Activated CD8-positive, alpha-beta memory T cell treated with anti-CD3 and anti-CD28 coated beads for 24 hours (primary cell): Measurements from ENCODE around the gene PTPN2.
"Not testable (repeated sequence)": the region's sequence is repeated elsewhere in the genome, so short reads cannot be mapped to it uniquely, and the experiment has no call there.

ENCODE experiments used
- DNase-seq: peaks from one replicate; pipeline ENCODE4 v3.0.0-alpha.2; 2020

PTPN2 gene

GRCh38 chr18:12883684-12884405, at the start of gene PTPN2:
Gene PTPN2 (minus strand): TSS chr18:12884237. CDS start chr18:12884141, 96 bp downstream.
- DNase-seq: peak; percentile 95

GRCh38 chr18:12933327-12933726, 49.3 kb upstream of the PTPN2 start:
- DNase-seq: no peak

GRCh38 chr18:12930908-12931307, 46.9 kb upstream of the PTPN2 start:
- DNase-seq: no peak

GRCh38 chr18:12930376-12930775, 46.3 kb upstream of the PTPN2 start:
- no peak for DNase-seq

GRCh38 chr18:12929477-12930083, 45.5 kb upstream of the PTPN2 start:
- DNase-seq: no peak

GRCh38 chr18:12928641-12929040, 44.6 kb upstream of the PTPN2 start:
- DNase-seq: no peak

- no peak for DNase-seq
These were observed 44.2 kb upstream of the PTPN2 start for GRCh38 chr18:12928206-12928605.

GRCh38 chr18:12924616-12925015, 40.6 kb upstream of the PTPN2 start:
- no peak for DNase-seq

- no peak for DNase-seq
These were observed 38.2 kb upstream of the PTPN2 start for GRCh38 chr18:12922266-12922665.

- no peak for DNase-seq
These were observed 37.1 kb upstream of the PTPN2 start for GRCh38 chr18:12921178-12921577.

- no peak for DNase-seq
These were observed 28.1 kb upstream of the PTPN2 start for GRCh38 chr18:12911929-12912703.

- peak; percentile 86 for DNase-seq
These were observed 27.2 kb upstream of the PTPN2 start for GRCh38 chr18:12911025-12911928.

GRCh38 chr18:12908706-12909105, 24.7 kb upstream of the PTPN2 start:
- no peak for DNase-seq

- no peak for DNase-seq
These were observed 23.4 kb upstream of the PTPN2 start for GRCh38 chr18:12907258-12907925.

GRCh38 chr18:12906773-12907172, 22.7 kb upstream of the PTPN2 start:
- no peak for DNase-seq

- DNase-seq: no peak
These were observed 22.1 kb upstream of the PTPN2 start for GRCh38 chr18:12906119-12906518.

- DNase-seq: peak; percentile 73
These were observed 20.0 kb upstream of the PTPN2 start for GRCh38 chr18:12904012-12904516.

- DNase-seq: not testable (repeated sequence)
These were observed 17.2 kb upstream of the PTPN2 start for GRCh38 chr18:12901208-12901607.

- DNase-seq: not testable (repeated sequence)
These were observed 12.8 kb upstream of the PTPN2 start for GRCh38 chr18:12896784-12897333.

- no peak for DNase-seq
These were observed 11.6 kb upstream of the PTPN2 start for GRCh38 chr18:12895626-12896025.

GRCh38 chr18:12895014-12895413, 11.0 kb upstream of the PTPN2 start:
- no peak for DNase-seq

GRCh38 chr18:12891561-12891960, 7.5 kb upstream of the PTPN2 start:
- DNase-seq: no peak
